Right cardiac atrium (tissue), 5 donors: Measurements from ENCODE around the gene DAB1. TPM values are rescaled to one million over a fixed set of nuclear protein-coding genes. Genes with fewer than 3 reads are reported as not detected.

ENCODE experiments used
- ATAC-seq, 2 donors: fragments of 200-7000 bp; cut with Tn5 transposase; one replicate each; pipeline versions ENCODE4 v1.8.0 to v1.9.1; 2020; ENCODE audit warnings: moderate library complexity in 2 of 2, mild to moderate bottlenecking in 1 of 2
- DNase-seq, 3 donors: peaks; one replicate each; pipeline ENCODE4 v3.0.0-alpha.2; 2020
- H3K27ac ChIP-seq: one replicate; pipeline ENCODE4 v1.5.1; 2013; ENCODE audit warnings: mild to moderate bottlenecking, low read length, control low read depth, moderate library complexity
- H3K27me3 ChIP-seq: one replicate; pipeline ENCODE4 v1.6.1; 2013; ENCODE audit not compliant: control insufficient read depth, insufficient read depth
- H3K4me1 ChIP-seq: one replicate; pipeline ENCODE4 v1.6.1; 2013; ENCODE audit warnings: low read length; ENCODE audit not compliant: control insufficient read depth, insufficient read depth
- H3K4me3 ChIP-seq: one replicate; pipeline ENCODE4 v1.5.1; 2013; ENCODE audit warnings: low read length, control low read depth
- H3K9me3 ChIP-seq: one replicate; pipeline ENCODE4 v1.6.1; 2013; ENCODE audit warnings: low read length; ENCODE audit not compliant: control insufficient read depth
- WGBS: extraction: QIAGEN DNeasy Blood & Tissue Kit; methylation state at CpG from one replicate; pipeline ENCODE4 v1.1.7; 2013; 5-methylcytosine and 5-hydroxymethylcytosine counted together
- intact Hi-C, 4 donors: fragments of 100-400 bp; cut with DNase I; formaldehyde crosslinking; loops; one replicate each; pipeline versions ENCODE4 v1.11.0 to v1.14.0; 2022 to 2023
- polyA plus RNA-seq: library from polyadenylated mRNA; stranded (reverse); fragments of 200-250 nt; gene quantifications from one replicate; pipeline ENCODE4 v1.2.3, GENCODE V29; 2013
- total RNA-seq, 4 donors: library from RNA; stranded (reverse); fragmentation: NEBNext Ultra II Directional; extraction: Animal tissue kit (Norgen Biotek cat#: 25700); gene quantifications; one replicate each; pipeline ENCODE4 v1.2.1, GENCODE V29; 2021
- donor health status: healthy with polysubstance abuse.
- donor health status: DM: no; HTN: yes; CAD: no.
- donor health status: DM: no; HTN: no; CAD: no.
- donor health status: DM: no; HTN: yes; CAD: no; lungs with severe emphysema.
- donor health status: DM: yes; HTN: yes; CAD: no.

DAB1 gene
- total and polyA plus RNA-seq, 5 donors = 2.5 to 10.8 (median 8.7) TPM

DNA sequence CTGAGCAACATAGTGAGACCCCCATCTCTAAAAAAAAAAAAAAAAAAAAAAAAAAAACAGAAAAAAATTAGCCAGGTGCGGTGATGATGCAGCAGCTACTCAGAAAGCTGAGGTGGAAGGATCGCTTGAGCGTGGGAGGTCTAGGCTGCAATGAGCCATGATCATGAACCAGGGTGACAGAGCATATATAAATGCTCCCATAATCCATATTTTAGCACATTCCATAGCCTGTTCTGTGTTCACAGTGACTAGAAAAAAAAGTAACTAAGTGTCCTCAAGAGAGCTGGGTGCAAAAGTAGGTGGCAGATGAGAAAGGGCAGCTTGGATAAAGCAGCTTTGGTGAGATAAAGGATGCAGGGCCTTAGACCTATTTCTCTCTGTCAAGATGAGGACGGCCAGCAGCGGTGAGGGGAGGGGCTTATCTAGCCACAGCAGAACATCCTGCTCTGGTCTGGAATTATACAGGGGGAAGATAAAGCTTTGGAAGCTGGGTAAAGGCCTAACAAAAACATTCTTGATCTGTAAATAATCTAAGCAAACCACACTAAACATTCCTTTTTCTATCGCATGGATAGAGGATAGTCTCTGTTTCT, 205.3 kb downstream of the DAB1 start:
- Histone ChIP-seq H3K9me3 (no peaks in the 10 kb centered on the region), H3K4me3 (no peak overlapping the region), H3K27me3 (no peaks in the 10 kb centered on the region), H3K4me1 (no peaks in the 10 kb centered on the region), H3K27ac (no peak overlapping the region)
- peak; percentile 74 to 79 for ATAC-seq
- DNase-seq = peak in 2 of 3 donors; percentile 51 to 66
- 51% methylated on average over 6 of the region's 6 CpGs for WGBS
- intact Hi-C loops = loop anchor here in 1 of 4 donors (10.0 kb wide), 1 partner anchor 176 kb away; no protein-coding TSS in a partner anchor

DNA sequence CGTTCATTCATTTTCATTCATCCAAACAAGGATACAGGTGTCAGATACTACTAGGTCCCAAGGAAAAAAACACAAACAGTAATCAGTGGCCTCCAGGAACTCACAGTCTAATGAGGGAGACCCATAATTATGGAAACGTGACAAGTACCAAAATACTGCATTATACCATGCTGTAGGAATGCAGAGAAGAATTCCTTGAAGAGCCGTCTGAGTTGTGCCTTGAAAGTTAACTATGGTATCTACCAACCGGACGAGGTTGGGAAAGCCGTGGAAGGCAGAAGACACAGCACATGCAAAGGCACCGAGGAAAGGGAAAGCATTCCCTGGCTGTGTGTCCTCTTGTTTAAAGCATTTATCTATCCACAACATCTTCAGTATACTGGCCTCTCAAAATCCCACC, 206.0 kb downstream of the DAB1 start:
- Histone ChIP-seq H3K4me1 (no peaks in the 10 kb centered on the region), H3K27ac (no peak overlapping the region), H3K9me3 (no peaks in the 10 kb centered on the region), H3K27me3 (no peaks in the 10 kb centered on the region), H3K4me3 (no peak overlapping the region)
- 66% methylated on average over 7 of the region's 7 CpGs for WGBS
- ATAC-seq = no peak
- intact Hi-C loops = loop anchor here in 1 of 4 donors (10.0 kb wide), 1 partner anchor 177 kb away; no protein-coding TSS in a partner anchor
- no peak for DNase-seq

DNA sequence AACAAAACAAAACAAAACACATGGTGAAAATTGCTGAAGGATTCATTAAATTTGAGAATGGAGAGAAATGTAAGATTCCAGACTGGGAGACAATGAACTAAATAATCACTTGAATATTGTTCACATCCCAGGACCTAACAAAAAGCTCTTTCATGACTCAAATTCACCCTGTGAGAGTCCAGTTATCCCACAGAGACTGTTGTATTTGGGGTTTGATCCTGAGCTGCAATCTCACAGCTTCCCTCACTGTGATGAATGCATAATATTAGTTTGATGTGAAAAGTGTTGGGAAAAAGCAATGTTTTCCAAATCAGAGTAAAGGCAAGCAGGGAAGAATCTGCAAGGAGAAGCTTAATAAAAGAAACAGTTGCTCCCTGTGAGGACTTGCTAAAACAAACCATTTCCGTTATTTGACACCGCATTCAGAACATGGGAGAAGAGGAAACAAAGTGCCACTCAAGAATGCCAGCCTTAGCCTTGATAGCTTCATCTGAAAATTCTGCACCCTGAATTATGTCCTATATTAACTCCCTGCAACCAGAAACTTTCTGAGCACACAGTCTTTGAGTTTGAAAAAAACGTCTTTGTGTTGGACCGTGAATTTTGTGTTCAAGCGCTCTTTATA, 208.8 kb downstream of the DAB1 start:
- intact Hi-C loops = loop anchor here in 1 of 4 donors (10.0 kb wide), 1 partner anchor 180 kb away; no protein-coding TSS in a partner anchor
- ATAC-seq (no peak), DNase-seq (no peak)
- no peaks in the 10 kb centered on the region for H3K27me3 ChIP-seq
- H3K9me3 ChIP-seq = no peaks in the 10 kb centered on the region
- no peak overlapping the region for H3K27ac ChIP-seq
- 65% methylated on average over 5 of the region's 5 CpGs for WGBS
- no peak overlapping the region for H3K4me3 ChIP-seq
- H3K4me1 ChIP-seq = no peaks in the 10 kb centered on the region

DNA sequence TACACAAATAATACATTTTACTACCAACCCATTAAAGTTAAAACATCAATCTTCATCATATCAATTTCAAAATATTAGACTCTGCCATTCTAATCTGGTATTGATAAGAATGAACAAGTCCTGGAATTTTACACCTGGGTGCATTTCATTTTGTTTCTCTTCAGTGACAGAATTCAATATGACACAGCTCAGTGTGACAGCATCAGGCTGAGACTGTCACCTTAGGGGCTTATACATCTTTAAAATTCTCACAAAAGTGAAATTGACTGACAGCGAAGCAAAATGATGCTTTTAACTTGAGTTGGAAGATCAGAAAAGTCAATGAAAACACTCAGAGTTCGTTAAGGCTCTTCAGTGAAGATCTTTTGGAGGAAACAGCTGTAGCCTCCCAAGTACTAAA, 213.0 kb downstream of the DAB1 start:
- intact Hi-C loops = loop anchor here in 1 of 4 donors (10.0 kb wide), 1 partner anchor 184 kb away; no protein-coding TSS in a partner anchor
- WGBS = 75% methylated on average over 2 of the region's 2 CpGs
- DNase-seq = no peak
- Histone ChIP-seq H3K9me3 (no peaks in the 10 kb centered on the region), H3K4me1 (peaks cover 2% of the 10 kb centered on the region), H3K27ac (no peak overlapping the region), H3K27me3 (no peaks in the 10 kb centered on the region), H3K4me3 (no peak overlapping the region)
- no peak for ATAC-seq

DNA sequence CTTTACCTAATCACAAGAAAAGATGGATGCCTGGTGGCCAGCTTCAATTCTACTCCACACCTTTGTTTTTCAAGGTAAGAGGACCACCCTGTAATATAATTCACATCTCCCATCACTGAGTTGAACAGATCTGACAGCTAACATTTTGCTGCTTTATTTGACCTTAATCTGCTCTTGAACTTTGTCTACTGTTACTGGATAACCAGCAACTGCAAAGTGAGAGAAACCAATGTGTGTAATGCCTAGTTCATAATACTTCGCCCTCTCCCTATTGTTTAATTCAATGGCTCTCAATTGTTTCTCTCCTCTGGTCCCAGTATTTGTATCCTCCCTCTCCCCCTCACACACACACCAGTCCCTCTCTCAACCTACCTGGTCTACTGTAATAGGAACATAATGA, 214.4 kb downstream of the DAB1 start:
- no peaks in the 10 kb centered on the region for H3K9me3 ChIP-seq
- 98% methylated on average over 1 of the region's 1 CpG for WGBS
- no peaks in the 10 kb centered on the region for H3K27me3 ChIP-seq
- H3K4me1 ChIP-seq = peaks cover 3% of the 10 kb centered on the region
- intact Hi-C loops = no loop called here
- H3K4me3 ChIP-seq = no peak overlapping the region
- DNase-seq (no peak), ATAC-seq (no peak)
- no peak overlapping the region for H3K27ac ChIP-seq

DNA sequence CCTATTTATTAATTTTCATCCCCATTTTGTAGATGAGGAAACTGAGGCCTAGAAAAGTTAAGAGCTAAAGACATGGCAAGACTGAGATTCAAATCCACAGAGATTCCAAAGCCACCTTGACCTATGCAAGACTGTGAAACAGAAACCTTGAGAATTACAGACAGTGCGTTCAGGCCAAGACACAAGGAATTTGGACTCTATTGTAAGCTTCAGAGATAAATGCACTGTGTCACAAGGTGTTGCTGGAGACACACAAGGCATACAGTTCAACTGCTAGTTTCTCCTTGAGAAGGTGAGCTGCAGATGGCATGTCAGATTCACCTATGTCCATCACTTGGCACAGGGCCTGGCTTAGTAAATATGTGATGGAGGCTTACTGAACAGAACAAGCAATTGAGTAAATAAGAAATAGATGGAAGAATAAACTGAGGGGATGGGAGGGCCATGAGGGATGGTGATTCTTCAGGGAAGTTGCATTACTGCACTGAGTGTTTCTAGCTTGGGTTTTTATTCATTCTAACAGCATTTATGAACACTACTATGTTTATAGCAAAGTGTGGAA, 215.0 kb downstream of the DAB1 start:
- ATAC-seq (no peak), DNase-seq (no peak)
- Histone ChIP-seq H3K27me3 (no peaks in the 10 kb centered on the region), H3K4me1 (peaks cover 3% of the 10 kb centered on the region), H3K27ac (no peak overlapping the region), H3K9me3 (no peaks in the 10 kb centered on the region), H3K4me3 (no peak overlapping the region)
- 85% methylated on average over 1 of the region's 1 CpG for WGBS
- intact Hi-C loops = no loop called here

DNA sequence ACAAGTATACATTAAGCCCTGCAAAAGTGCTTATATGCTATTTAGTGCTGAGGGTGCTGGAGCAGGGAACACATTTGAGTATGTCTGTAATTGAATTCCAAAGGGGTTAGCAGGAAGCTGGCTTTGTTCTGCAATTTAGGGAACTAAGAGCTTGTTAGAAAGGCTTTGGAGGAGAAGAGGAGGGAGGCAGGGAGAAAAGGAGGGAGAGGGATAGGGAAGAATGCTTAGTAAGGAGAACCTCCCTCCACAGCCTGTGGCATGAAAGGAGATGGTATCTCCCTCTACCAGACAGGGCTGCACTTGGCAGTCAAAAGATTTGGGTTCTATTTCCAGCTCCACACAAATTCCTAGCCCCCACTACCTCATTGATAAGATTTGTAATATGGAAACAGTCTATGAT, 217.8 kb downstream of the DAB1 start:
- Histone ChIP-seq H3K4me3 (no peak overlapping the region), H3K27me3 (no peaks in the 10 kb centered on the region), H3K4me1 (peaks cover 3% of the 10 kb centered on the region), H3K9me3 (no peaks in the 10 kb centered on the region), H3K27ac (no peak overlapping the region)
- intact Hi-C loops = no loop called here
- ATAC-seq = no peak
- DNase-seq = no peak

DNA sequence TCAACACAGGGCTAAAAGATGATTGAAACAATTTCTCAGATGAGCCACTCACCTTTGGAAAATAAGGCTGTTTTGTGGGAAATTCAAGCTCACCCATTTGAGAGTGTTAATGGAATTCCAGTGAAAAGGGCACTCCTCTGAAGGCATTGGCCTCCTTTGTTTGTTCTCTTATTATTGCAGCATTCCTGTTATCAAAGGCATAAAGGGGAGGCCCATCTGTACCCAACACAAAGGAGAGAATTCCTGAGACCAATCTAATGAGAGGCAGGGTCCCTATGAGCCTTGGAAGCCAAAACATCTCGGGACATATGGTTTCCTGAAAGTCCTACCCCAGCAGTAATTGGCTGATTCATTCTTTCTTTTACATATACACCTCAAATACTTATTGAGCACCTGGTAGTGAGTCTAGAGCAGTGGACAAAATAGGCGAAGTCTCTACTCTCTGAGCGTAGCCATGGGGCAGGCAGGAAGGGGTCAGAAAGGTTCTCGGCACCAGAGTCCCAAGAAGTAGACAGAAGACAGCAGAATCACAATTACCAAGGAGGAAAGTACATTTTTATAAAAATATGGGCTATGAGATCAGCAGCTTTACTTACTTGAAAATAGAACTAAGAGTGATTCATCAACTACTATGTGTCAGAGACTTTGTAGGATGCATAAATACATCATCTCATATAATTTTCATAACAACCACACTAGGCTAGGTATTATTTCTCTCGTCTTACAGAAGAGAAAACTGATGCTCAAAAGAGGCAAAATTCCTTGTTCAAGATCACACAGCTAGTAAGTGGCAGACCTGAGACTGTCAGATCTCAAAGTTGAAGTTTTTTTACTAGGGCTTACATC, 218.7 kb downstream of the DAB1 start:
- Histone ChIP-seq H3K27ac (no peak overlapping the region), H3K27me3 (no peaks in the 10 kb centered on the region), H3K4me3 (no peak overlapping the region), H3K9me3 (no peaks in the 10 kb centered on the region), H3K4me1 (peaks cover 3% of the 10 kb centered on the region)
- WGBS = 86% methylated on average over 5 of the region's 5 CpGs
- no peak for DNase-seq
- ATAC-seq = no peak
- intact Hi-C loops = no loop called here

DNA sequence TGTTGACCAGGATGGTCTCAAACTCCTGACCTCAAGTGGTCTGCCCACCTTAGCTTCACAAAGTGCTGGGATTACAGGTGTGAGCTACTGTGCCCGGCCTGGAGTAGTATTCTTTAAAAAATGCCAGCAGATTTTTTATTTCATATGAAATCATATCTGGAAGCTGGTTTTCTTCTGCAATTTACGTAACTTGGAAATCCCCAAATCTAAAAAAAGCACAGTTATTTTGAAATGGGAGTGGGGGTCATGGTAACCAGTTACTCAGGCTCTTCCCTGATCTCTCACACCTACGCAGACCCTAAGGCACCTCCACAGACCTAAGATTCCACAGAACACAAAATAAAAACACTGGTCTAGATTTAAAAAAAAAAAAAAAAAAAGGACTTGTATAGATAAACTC, 219.8 kb downstream of the DAB1 start:
- ATAC-seq (no peak), DNase-seq (no peak)
- H3K27ac ChIP-seq = no peak overlapping the region
- peaks cover 3% of the 10 kb centered on the region for H3K4me1 ChIP-seq
- no peaks in the 10 kb centered on the region for H3K27me3 ChIP-seq
- intact Hi-C loops = no loop called here
- H3K9me3 ChIP-seq = no peaks in the 10 kb centered on the region
- H3K4me3 ChIP-seq = no peak overlapping the region
- WGBS = 84% methylated on average over 3 of the region's 3 CpGs

DNA sequence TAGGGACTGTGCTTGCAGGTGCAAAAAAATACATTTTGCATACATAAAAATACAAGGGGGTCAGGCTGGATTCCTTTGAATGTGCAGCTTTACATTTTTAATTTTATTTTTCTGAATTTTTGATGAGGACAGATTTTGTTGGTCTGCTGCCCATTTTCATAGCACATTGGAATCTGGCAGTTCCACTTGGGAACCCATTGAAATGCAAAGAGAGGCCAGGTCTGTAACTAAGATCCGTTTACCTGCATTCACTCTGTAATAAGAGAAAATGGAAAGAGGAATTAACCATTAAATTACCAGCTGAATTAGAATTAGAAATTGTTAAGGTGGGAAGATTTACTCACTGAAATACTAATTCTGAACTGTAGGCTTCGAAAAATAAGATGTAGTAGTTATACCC, 221.6 kb downstream of the DAB1 start:
- H3K27me3 ChIP-seq = no peaks in the 10 kb centered on the region
- H3K9me3 ChIP-seq = no peaks in the 10 kb centered on the region
- DNase-seq (no peak), ATAC-seq (no peak)
- intact Hi-C loops = no loop called here
- no peak overlapping the region for H3K4me3 ChIP-seq
- WGBS = 59% methylated on average over 2 of the region's 2 CpGs
- no peak overlapping the region for H3K27ac ChIP-seq
- H3K4me1 ChIP-seq = peaks cover 3% of the 10 kb centered on the region

DNA sequence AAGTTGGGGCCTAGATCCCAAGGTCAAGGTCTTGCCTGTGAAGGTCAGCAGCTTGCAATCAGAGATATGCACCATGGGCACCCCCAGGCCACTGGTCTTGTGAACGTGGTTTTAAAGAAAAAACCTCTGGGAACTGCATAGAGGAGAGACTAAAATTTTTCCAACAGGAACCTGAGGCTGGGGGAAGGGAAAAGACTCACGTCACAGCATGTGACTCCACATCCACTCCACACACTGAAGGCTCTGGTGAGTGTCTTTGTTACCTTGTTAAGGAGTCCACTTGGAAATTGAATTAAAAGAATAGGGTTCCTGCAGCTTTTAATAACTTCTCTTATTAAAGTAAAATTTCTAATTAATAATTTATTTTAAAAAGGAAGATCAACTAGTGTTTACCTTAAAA, 224.9 kb downstream of the DAB1 start:
- H3K27ac ChIP-seq = no peak overlapping the region
- intact Hi-C loops = no loop called here
- DNase-seq = no peak
- no peaks in the 10 kb centered on the region for H3K9me3 ChIP-seq
- WGBS = 43% methylated on average over 2 of the region's 2 CpGs
- H3K27me3 ChIP-seq = no peaks in the 10 kb centered on the region
- no peaks in the 10 kb centered on the region for H3K4me1 ChIP-seq
- ATAC-seq = no peak
- no peak overlapping the region for H3K4me3 ChIP-seq
